ENCODE results near the gene DCAF8. TPM values are rescaled to one million over a fixed set of nuclear protein-coding genes. Genes with fewer than 3 reads are reported as not detected.

DCAF8 gene
- total RNA-seq, 2 donors from 2014 or later: 185 to 238 TPM

GRCh38 chr1:160222546-160222945 is 39.8 kb downstream of the DCAF8 start:
- WGBS, 2 experiments (ENCODE audit: insufficient coverage in 1 of 2, insufficient read length in 1 of 2): 97% methylated on average over 3 of the region's 3 CpGs; no CpG with 5 or more reads in 1 of the 2 experiments
- TF ChIP-seq CTCF (conservative IDR thresholded peaks at IDR 0.05): no peak
- Mint-ChIP-seq H3K9me3 (no peaks in the 10 kb centered on the region), H3K4me3 (no peak overlapping the region), H3K27me3 (ENCODE audit: insufficient read depth) (no peaks in the 10 kb centered on the region), H3K27ac (no peak overlapping the region), H3K36me3 (ENCODE audit: low read depth) (peaks cover 69% of the 10 kb centered on the region), H3K4me1 (peaks cover under 1% of the 10 kb centered on the region)
- no peaks in the 10 kb centered on the region for H3K9me3 ChIP-seq (ENCODE audit: control insufficient read depth, low read length)
- peaks cover 98% of the 10 kb centered on the region for H3K36me3 ChIP-seq (ENCODE audit: control insufficient read depth, insufficient read depth, low read length)
- no peak overlapping the region for H3K27ac ChIP-seq (ENCODE audit: low read depth, low read length)
- H3K4me1 ChIP-seq (ENCODE audit: control insufficient read depth, insufficient read depth, low read length): no peaks in the 10 kb centered on the region
- no peak overlapping the region for H3K9ac ChIP-seq (ENCODE audit: extremely low read depth, low read length, poor library complexity, severe bottlenecking)
- no peak overlapping the region for H3K4me3 ChIP-seq (ENCODE audit: low read length)
- DNase-seq: no peak
- no peaks in the 10 kb centered on the region for H3K27me3 ChIP-seq (ENCODE audit: control insufficient read depth, insufficient read depth, low read length, poor library complexity, severe bottlenecking)

GRCh38 chr1:160221089-160221488 is 41.3 kb downstream of the DCAF8 start:
- H3K4me1 Mint-ChIP-seq: peaks cover 6% of the 10 kb centered on the region
- no peak overlapping the region for H3K4me3 Mint-ChIP-seq
- H3K27me3 ChIP-seq (ENCODE audit: control insufficient read depth, insufficient read depth, low read length, poor library complexity, severe bottlenecking): no peaks in the 10 kb centered on the region
- H3K4me1 ChIP-seq (ENCODE audit: control insufficient read depth, insufficient read depth, low read length): no peaks in the 10 kb centered on the region
- no peak overlapping the region for H3K27ac ChIP-seq (ENCODE audit: low read depth, low read length)
- H3K9me3 Mint-ChIP-seq: no peaks in the 10 kb centered on the region
- H3K27me3 Mint-ChIP-seq (ENCODE audit: insufficient read depth): no peaks in the 10 kb centered on the region
- no peak overlapping the region for H3K4me3 ChIP-seq (ENCODE audit: low read length)
- no peak overlapping the region for H3K9ac ChIP-seq (ENCODE audit: extremely low read depth, low read length, poor library complexity, severe bottlenecking)
- TF ChIP-seq CTCF (conservative IDR thresholded peaks at IDR 0.05): no peak
- peaks cover 96% of the 10 kb centered on the region for H3K36me3 ChIP-seq (ENCODE audit: control insufficient read depth, insufficient read depth, low read length)
- no peak for DNase-seq
- H3K27ac Mint-ChIP-seq: no peak overlapping the region
- H3K9me3 ChIP-seq (ENCODE audit: control insufficient read depth, low read length): no peaks in the 10 kb centered on the region
- peaks cover 79% of the 10 kb centered on the region for H3K36me3 Mint-ChIP-seq (ENCODE audit: low read depth)

- DNase-seq: no peak
- no peaks in the 10 kb centered on the region for H3K9me3 Mint-ChIP-seq
- no peaks in the 10 kb centered on the region for H3K27me3 ChIP-seq (ENCODE audit: control insufficient read depth, insufficient read depth, low read length, poor library complexity, severe bottlenecking)
- H3K4me1 Mint-ChIP-seq: peaks cover 6% of the 10 kb centered on the region
- no peaks in the 10 kb centered on the region for H3K4me1 ChIP-seq (ENCODE audit: control insufficient read depth, insufficient read depth, low read length)
- WGBS, 2 experiments (ENCODE audit: insufficient coverage in 1 of 2, insufficient read length in 1 of 2): 86% methylated on average over 2 of the region's 2 CpGs; no CpG with 5 or more reads in 1 of the 2 experiments
- H3K36me3 Mint-ChIP-seq (ENCODE audit: low read depth): peaks cover 82% of the 10 kb centered on the region
- no peak overlapping the region for H3K27ac Mint-ChIP-seq
- H3K9ac ChIP-seq (ENCODE audit: extremely low read depth, low read length, poor library complexity, severe bottlenecking): no peak overlapping the region
- no peak overlapping the region for H3K27ac ChIP-seq (ENCODE audit: low read depth, low read length)
- H3K4me3 ChIP-seq (ENCODE audit: low read length): no peak overlapping the region
- H3K4me3 Mint-ChIP-seq: no peak overlapping the region
- no peaks in the 10 kb centered on the region for H3K9me3 ChIP-seq (ENCODE audit: control insufficient read depth, low read length)
- peaks cover 96% of the 10 kb centered on the region for H3K36me3 ChIP-seq (ENCODE audit: control insufficient read depth, insufficient read depth, low read length)
- no peak for TF ChIP-seq CTCF (conservative IDR thresholded peaks at IDR 0.05)
- no peaks in the 10 kb centered on the region for H3K27me3 Mint-ChIP-seq (ENCODE audit: insufficient read depth)
Observed at GRCh38 chr1:160220301-160220700, 42.0 kb downstream of the DCAF8 start.
